H1 (cell line): ENCODE results near the gene ACAP3. TPM values are rescaled to one million over a fixed set of nuclear protein-coding genes. Genes with fewer than 3 reads are reported as not detected.
A peak's percentile ranks its signal among the peaks of the same experiment; 100 is the strongest.

Source experiments
- CTCF ChIA-PET: fragments of 300-600 bp; sonication (Branson Sonifier 250); formaldehyde crosslinking; loops from one replicate; lab custom pipeline; 2021; ENCODE audit not compliant: partially characterized antibody; lab: Charles Lee
- POLR2A ChIA-PET: fragments of 300-600 bp; sonication (Branson Sonifier 250); formaldehyde crosslinking; loops from one replicate; lab custom pipeline; 2021; ENCODE audit warnings: inconsistent platforms; ENCODE audit not compliant: partially characterized antibody; lab: Charles Lee
- DNase-seq, 2 experiments: peaks; one replicate each; pipeline versions ENCODE4 v3.0.0 to v3.0.0-alpha.2; 2010 to 2022; ENCODE audit warnings: low spot score in 2 of 2, low read depth in 1 of 2, mixed read lengths in 1 of 2
- FAIRE-seq: peaks from 2 replicates; lab custom pipeline; 2011; peaks lifted over from hg19 to GRCh38; lab: Jason Lieb, UNC
- H2AFZ ChIP-seq: 2 replicates; pipeline ENCODE4 v1.8.1; 2012; ENCODE audit warnings: low read length, inconsistent platforms
- H2AK5ac ChIP-seq: 2 replicates; pipeline ENCODE4 v1.6.1; 2013; ENCODE audit warnings: low read depth, low read length
- H2BK120ac ChIP-seq: replicated peaks from 2 replicates; pipeline ENCODE3; 2013; ENCODE audit warnings: low read depth, low read length, inconsistent platforms
- H2BK12ac ChIP-seq: 2 replicates; pipeline ENCODE4 v1.6.1; 2013; ENCODE audit warnings: low read depth, low read length
- H2BK15ac ChIP-seq: 2 replicates; pipeline ENCODE4 v1.6.1; 2013; ENCODE audit warnings: low read length
- H2BK20ac ChIP-seq: 2 replicates; pipeline ENCODE4 v1.6.1; 2013; ENCODE audit warnings: low read length
- H2BK5ac ChIP-seq: 2 replicates; pipeline ENCODE4 v1.6.1; 2013; ENCODE audit warnings: low read depth, low read length
- H3K14ac ChIP-seq: 2 replicates; pipeline ENCODE4 v1.6.1; 2013; ENCODE audit warnings: inconsistent platforms; ENCODE audit not compliant: insufficient read length
- H3K18ac ChIP-seq: 2 replicates; pipeline ENCODE4 v1.6.1; 2013; ENCODE audit warnings: low read length; ENCODE audit errors: extremely low read depth
- H3K23ac ChIP-seq: 2 replicates; pipeline ENCODE4 v1.6.1; 2013; ENCODE audit warnings: inconsistent platforms; ENCODE audit not compliant: insufficient read length
- H3K23me2 ChIP-seq: 2 replicates; pipeline ENCODE4 v1.6.1; 2013; ENCODE audit warnings: low read depth, low read length
- H3K27ac ChIP-seq: 2 replicates; pipeline ENCODE4 v1.6.1; 2011; ENCODE audit warnings: low read depth, low read length, inconsistent platforms
- H3K27me3 ChIP-seq, 4 experiments: replicated peaks in 1 of 4; 1 replicate in 1 of 4; 2 replicates in 3 of 4; pipeline versions ENCODE4 v1.6.1 to v1.8.1; 2011 to 2013; ENCODE audit warnings: low read length in 3 of 4, mild to moderate bottlenecking in 3 of 4, inconsistent platforms in 2 of 4, mixed read lengths in 2 of 4, moderate library complexity in 1 of 4; ENCODE audit not compliant: control insufficient read depth in 3 of 4, insufficient read depth in 3 of 4; ENCODE audit errors: extremely low read depth in 1 of 4
- H3K36me3 ChIP-seq, 4 experiments: 2 replicates each; pipeline versions ENCODE4 v1.6.1 to v1.8.1; 2011 to 2013; ENCODE audit warnings: mild to moderate bottlenecking in 4 of 4, low read length in 3 of 4, moderate library complexity in 2 of 4, control low read depth in 1 of 4, inconsistent platforms in 1 of 4; ENCODE audit not compliant: insufficient read depth in 4 of 4, control insufficient read depth in 2 of 4
- H3K4ac ChIP-seq: replicated peaks from 2 replicates; pipeline ENCODE3; 2013; ENCODE audit warnings: low read length, low read depth, mixed read lengths, inconsistent platforms; ENCODE audit not compliant: insufficient read length
- H3K4me1 ChIP-seq, 4 experiments: replicated peaks in 1 of 4; 1 replicate in 1 of 4; 2 replicates in 3 of 4; pipeline versions ENCODE4 v1.6.1 to v1.8.1; 2011 to 2013; ENCODE audit warnings: low read length in 3 of 4, inconsistent platforms in 2 of 4, mixed read lengths in 1 of 4; ENCODE audit not compliant: insufficient read depth in 4 of 4, control insufficient read depth in 3 of 4
- H3K4me2 ChIP-seq, 2 experiments: 2 replicates each; pipeline versions ENCODE4 v1.6.1 to v1.8.1; 2011 to 2013; ENCODE audit warnings: low read depth in 2 of 2, low read length in 2 of 2, control low read depth in 1 of 2, inconsistent platforms in 1 of 2, mild to moderate bottlenecking in 1 of 2; ENCODE audit not compliant: insufficient read depth in 1 of 2
- H3K4me3 ChIP-seq, 4 experiments: fragments of 200-600, 300-600 bp in 1 of 4; sonication (generic), shearing (Covaris generic), sonication (Bioruptor Twin) in 1 of 4; 2 replicates each; pipeline versions ENCODE4 v1.5.1 to v1.8.1; 2011 to 2016; ENCODE audit warnings: low read length in 4 of 4, low read depth in 3 of 4, control low read depth in 2 of 4, inconsistent platforms in 2 of 4, mild to moderate bottlenecking in 2 of 4, mixed read lengths in 1 of 4, moderate library complexity in 1 of 4; ENCODE audit not compliant: insufficient read depth in 2 of 4; ENCODE audit errors: extremely low read depth in 1 of 4
- H3K56ac ChIP-seq: replicated peaks from 2 replicates; pipeline ENCODE3; 2013; ENCODE audit warnings: low read depth, mild to moderate bottlenecking, mixed read lengths, low read length, inconsistent platforms; ENCODE audit not compliant: insufficient read length
- H3K79me1 ChIP-seq: 2 replicates; pipeline ENCODE4 v1.6.1; 2013; ENCODE audit warnings: low read depth, low read length, control low read depth
- H3K79me2 ChIP-seq, 2 experiments: 2 replicates each; pipeline versions ENCODE4 v1.6.1 to v1.8.1; 2012 to 2013; ENCODE audit warnings: low read length in 2 of 2, mild to moderate bottlenecking in 2 of 2, inconsistent platforms in 1 of 2; ENCODE audit not compliant: insufficient read depth in 2 of 2, control insufficient read depth in 1 of 2
- H3K9ac ChIP-seq, 4 experiments: replicated peaks in 1 of 4; 1 replicate in 1 of 4; 2 replicates in 3 of 4; pipeline versions ENCODE4 v1.6.1 to v1.8.1; 2011 to 2013; ENCODE audit warnings: low read depth in 3 of 4, low read length in 3 of 4, control low read depth in 2 of 4, mild to moderate bottlenecking in 2 of 4, moderate library complexity in 2 of 4, inconsistent platforms in 1 of 4; ENCODE audit errors: extremely low read depth in 1 of 4
- H3K9me3 ChIP-seq, 2 experiments: 2 replicates each; pipeline versions ENCODE4 v1.6.1 to v1.8.1; 2012 to 2013; ENCODE audit warnings: mild to moderate bottlenecking in 2 of 2, moderate library complexity in 2 of 2, control low read depth in 1 of 2, inconsistent platforms in 1 of 2, low read depth in 1 of 2, low read length in 1 of 2, mixed read lengths in 1 of 2; ENCODE audit not compliant: insufficient read depth in 2 of 2
- H4K20me1 ChIP-seq, 2 experiments: replicated peaks in 1 of 2; 2 replicates each; pipeline versions ENCODE3 to v1.8.1; 2011 to 2013; ENCODE audit warnings: inconsistent platforms in 2 of 2, low read length in 2 of 2, mild to moderate bottlenecking in 1 of 2; ENCODE audit not compliant: insufficient read depth in 2 of 2, control insufficient read depth in 1 of 2
- H4K5ac ChIP-seq: 2 replicates; pipeline ENCODE4 v1.6.1; 2013; ENCODE audit warnings: low read length, low read depth, mixed read lengths, inconsistent platforms; ENCODE audit not compliant: insufficient read length
- H4K8ac ChIP-seq: 2 replicates; pipeline ENCODE4 v1.8.0; 2013; ENCODE audit warnings: mild to moderate bottlenecking, moderate library complexity, low read length, inconsistent platforms; ENCODE audit not compliant: insufficient read depth; ENCODE audit errors: extremely low read depth
- H4K91ac ChIP-seq: replicated peaks from 2 replicates; pipeline ENCODE3; 2013; ENCODE audit warnings: low read length, mixed read lengths, inconsistent platforms; ENCODE audit not compliant: insufficient read length
- CBX5 ChIP-seq: fragments of 300-800, 300-1000 bp; sonication (generic); IDR thresholded peaks from 2 replicates; pipeline ENCODE4 v1.7.1; 2016; ENCODE audit warnings: antibody characterized with exemption, low read length, low read depth
- RBBP5 ChIP-seq: IDR thresholded peaks from 2 replicates; pipeline ENCODE4 v1.7.1; 2012; ENCODE audit warnings: low read depth, mild to moderate bottlenecking, inconsistent platforms, low read length, moderate library complexity, borderline replicate concordance
- WGBS, 2 experiments: shearing (Covaris generic) in 1 of 2; methylation state at CpG; one replicate each; pipeline versions ENCODE4 v1.1.6 to v1.1.7; 2013 to 2015; ENCODE audit warnings: low lambda C conversion rate in 2 of 2, mixed read lengths in 2 of 2, inconsistent platforms in 1 of 2, low coverage in 1 of 2, missing lambda C conversion rate in 1 of 2; ENCODE audit not compliant: insufficient replicate concordance in 2 of 2, insufficient coverage in 1 of 2, insufficient read length in 1 of 2; ENCODE audit errors: extremely low coverage in 1 of 2, missing lambda C conversion rate in 1 of 2; 5-methylcytosine and 5-hydroxymethylcytosine counted together
- polyA plus RNA-seq, 7 experiments: library from polyadenylated mRNA; depleted of rRNA in 3 of 7; stranded (reverse) in 5 of 7; unstranded in 2 of 7; fragments of >200 nt in 5 of 7; fragments of 200-250 nt in 2 of 7; gene quantifications; 1 replicate in 5 of 7; 2 replicates in 1 of 7; 4 replicates in 1 of 7; pipeline versions ENCODE4 v1.2.1 to v1.2.3, GENCODE V29; 2011 to 2013; ENCODE audit warnings: missing spikeins in 2 of 7, mixed read lengths in 2 of 7
- total RNA-seq: library from RNA; stranded (reverse); fragmentation: NEBNext Ultra II Directional; extraction: Animal tissue kit (Norgen Biotek cat#: 25700); gene quantifications from 2 replicates; pipeline ENCODE4 v1.2.1, GENCODE V29; 2021

The ACAP3 gene
- total and polyA plus RNA-seq, 2 of the 8 experiments (the other 6 are each of a cell fraction or from before 2014, with no cell fraction given) = 14.8 to 28.3 TPM

DNA sequence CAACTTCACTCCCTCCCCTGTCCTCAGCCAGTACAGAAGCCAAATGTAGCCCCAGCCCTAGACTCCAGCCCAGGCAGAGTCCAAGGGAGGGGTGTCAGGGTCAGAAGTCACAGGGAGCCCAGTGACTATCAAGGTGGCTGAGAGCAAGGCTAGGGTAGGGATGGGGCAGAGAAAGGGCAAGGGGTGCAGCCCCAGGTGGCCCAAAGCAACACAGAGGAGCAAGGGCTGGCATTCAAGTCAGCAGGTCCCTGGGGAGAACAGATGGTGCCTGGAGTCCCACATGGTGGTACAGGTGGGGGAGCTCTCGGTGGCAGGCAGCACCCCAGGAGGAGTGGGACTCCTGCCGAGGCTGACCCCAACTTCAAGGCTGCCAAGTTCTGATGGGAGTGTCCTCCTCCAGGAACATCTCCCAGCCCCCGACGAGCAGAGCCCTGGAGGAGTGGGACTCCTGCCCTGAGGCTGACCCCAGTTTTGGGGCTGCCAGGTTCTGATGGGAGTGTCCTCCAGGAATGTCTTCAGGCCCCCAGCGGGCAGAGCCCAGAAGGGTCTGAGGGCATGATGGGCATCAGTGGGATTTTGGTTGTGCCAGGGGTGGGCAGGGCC, 45.2 kb upstream of the ACAP3 start:
- POLR2A ChIA-PET = interaction anchor here (0.5 to 5.1 kb wide), 12 partner anchors 9 to 260 kb away, joined by 3 to 80 read pairs (median 4); partner anchors contain the start of gene AURKAIP1

More for the DNA sequence above, 45.2 kb upstream of the ACAP3 start:
- no peak overlapping the region for H2BK5ac ChIP-seq
- no peak overlapping the region for H3K56ac ChIP-seq
- peaks cover 27% of the 10 kb centered on the region; the same call in 1 of the 2 replicates for H3K23me2 ChIP-seq
- H3K23ac ChIP-seq = no peak overlapping the region
- H3K27ac ChIP-seq = no peak overlapping the region
- peaks cover 0 to 5% of the 10 kb centered on the region in 2 experiments; a peak in 2 of 4 replicates for H3K79me2 ChIP-seq
- peaks cover 9 to 17% (median 14%) of the 10 kb centered on the region in 4 experiments for H3K27me3 ChIP-seq
- peak overlapping the region; percentile 69 to 95; a peak in 3 of 4 replicates for H3K4me2 ChIP-seq
- peak overlapping the region in 1 of 4 experiments; percentile 61; a peak in 2 of 8 replicates for H3K4me3 ChIP-seq
- H3K14ac ChIP-seq = no peak overlapping the region
- peak overlapping the region; percentile 8; the same call in 1 of the 2 replicates for H4K8ac ChIP-seq
- peaks cover 2 to 43% (median 30%) of the 10 kb centered on the region in 4 experiments for H3K4me1 ChIP-seq
- WGBS, 2 experiments = 53% methylated on average over 4 of the region's 5 CpGs; no CpG with 5 or more reads in 1 of the 2 experiments
- CTCF ChIA-PET = interaction anchor here (1.3 to 3.4 kb wide), 5 partner anchors 18 to 62 kb away, joined by 6 to 40 read pairs (median 8); partner anchors contain the start of gene AURKAIP1
- H3K9ac ChIP-seq = no peak overlapping the region
- H3K36me3 ChIP-seq = no peaks in the 10 kb centered on the region
- H2BK120ac ChIP-seq = peak overlapping the region; percentile 47
- no peak overlapping the region for H2BK20ac ChIP-seq
- H2AFZ ChIP-seq = no peak overlapping the region
- TF ChIP-seq RBBP5 (0 out of 2 replicates have a peak, but pooled peaks have one; percentile 18), CBX5 (no peak)
- TF ChIP-seq, all 59 proteins: peak for 1
- H4K91ac ChIP-seq = no peak overlapping the region
- H2BK15ac ChIP-seq = 0 out of 2 replicates have a peak overlapping the region, but pooled peaks have one; percentile 29
- H3K18ac ChIP-seq = peak overlapping the region; percentile 4; the same call in 1 of the 2 replicates
- no peaks in the 10 kb centered on the region; the same call in 1 of the 2 replicates for H3K79me1 ChIP-seq
- H2AK5ac ChIP-seq = 0 out of 2 replicates have a peak overlapping the region, but pooled peaks have one; percentile 53
- H4K20me1 ChIP-seq = peaks cover 0 to 9% of the 10 kb centered on the region in 2 experiments
- no peak for DNase-seq
- FAIRE-seq = no peak
- H3K4ac ChIP-seq = no peak overlapping the region
- no peak overlapping the region for H4K5ac ChIP-seq
- H2BK12ac ChIP-seq = peak overlapping the region; percentile 90; the same call in 1 of the 2 replicates
- H3K9me3 ChIP-seq = no peaks in the 10 kb centered on the region
